ENCODE measurements around the gene GPR27.

GPR27 gene

DNA sequence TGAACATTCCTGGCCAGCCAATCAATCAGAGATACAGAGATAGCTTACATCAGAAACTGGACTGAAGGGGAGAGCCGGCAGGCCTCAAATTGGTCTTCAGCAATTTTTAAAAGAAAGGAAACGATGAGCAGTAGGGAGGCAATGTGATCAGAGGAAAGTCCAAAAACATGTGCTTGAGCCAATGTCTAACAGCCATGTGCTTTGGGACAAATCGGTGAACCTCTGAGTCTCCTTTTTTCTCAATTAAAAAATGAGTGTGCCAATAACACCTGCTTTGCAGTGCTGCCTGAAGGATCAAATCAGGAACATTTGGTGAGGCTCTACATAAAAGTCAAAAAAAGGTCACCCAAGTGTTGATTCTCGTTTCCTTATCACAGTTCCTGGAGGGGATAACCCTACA is 21.0 kb upstream of the GPR27 start:
- no peak for DNase-seq (ENCODE audit: low read depth)
- TF ChIP-seq, protein P1, sequence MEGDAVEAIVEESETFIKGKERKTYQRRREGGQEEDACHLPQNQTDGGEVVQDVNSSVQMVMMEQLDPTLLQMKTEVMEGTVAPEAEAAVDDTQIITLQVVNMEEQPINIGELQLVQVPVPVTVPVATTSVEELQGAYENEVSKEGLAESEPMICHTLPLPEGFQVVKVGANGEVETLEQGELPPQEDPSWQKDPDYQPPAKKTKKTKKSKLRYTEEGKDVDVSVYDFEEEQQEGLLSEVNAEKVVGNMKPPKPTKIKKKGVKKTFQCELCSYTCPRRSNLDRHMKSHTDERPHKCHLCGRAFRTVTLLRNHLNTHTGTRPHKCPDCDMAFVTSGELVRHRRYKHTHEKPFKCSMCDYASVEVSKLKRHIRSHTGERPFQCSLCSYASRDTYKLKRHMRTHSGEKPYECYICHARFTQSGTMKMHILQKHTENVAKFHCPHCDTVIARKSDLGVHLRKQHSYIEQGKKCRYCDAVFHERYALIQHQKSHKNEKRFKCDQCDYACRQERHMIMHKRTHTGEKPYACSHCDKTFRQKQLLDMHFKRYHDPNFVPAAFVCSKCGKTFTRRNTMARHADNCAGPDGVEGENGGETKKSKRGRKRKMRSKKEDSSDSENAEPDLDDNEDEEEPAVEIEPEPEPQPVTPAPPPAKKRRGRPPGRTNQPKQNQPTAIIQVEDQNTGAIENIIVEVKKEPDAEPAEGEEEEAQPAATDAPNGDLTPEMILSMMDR (conservative IDR thresholded peaks at IDR 0.05; ENCODE audit: low read depth, low read length) = no peak
- H3K4me3 ChIP-seq (ENCODE audit: low read depth, low read length) = no peak overlapping the region

DNA sequence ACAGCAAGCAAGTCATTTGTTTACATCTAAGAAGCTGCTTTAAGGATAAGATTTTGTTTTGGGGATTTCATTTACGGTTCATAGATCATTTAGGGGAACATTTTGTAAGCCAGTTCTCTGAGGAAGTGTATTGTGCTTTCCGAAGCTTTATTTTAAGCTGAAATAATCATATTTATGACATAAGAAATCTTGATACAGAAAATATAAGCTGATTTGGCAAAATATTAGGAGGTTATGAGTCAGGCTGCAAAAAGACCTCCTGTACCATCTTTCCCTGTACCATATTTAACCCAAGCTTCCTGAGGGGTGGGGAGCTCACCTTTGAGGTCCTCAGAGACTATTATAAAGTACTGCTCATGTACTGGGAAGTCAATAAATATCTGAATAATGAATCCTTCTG is 20.3 kb upstream of the GPR27 start:
- DNase-seq (ENCODE audit: low read depth) = no peak
- no peak overlapping the region for H3K4me3 ChIP-seq (ENCODE audit: low read depth, low read length)
- TF ChIP-seq, protein P1 (conservative IDR thresholded peaks at IDR 0.05; ENCODE audit: low read depth, low read length) = no peak

DNA sequence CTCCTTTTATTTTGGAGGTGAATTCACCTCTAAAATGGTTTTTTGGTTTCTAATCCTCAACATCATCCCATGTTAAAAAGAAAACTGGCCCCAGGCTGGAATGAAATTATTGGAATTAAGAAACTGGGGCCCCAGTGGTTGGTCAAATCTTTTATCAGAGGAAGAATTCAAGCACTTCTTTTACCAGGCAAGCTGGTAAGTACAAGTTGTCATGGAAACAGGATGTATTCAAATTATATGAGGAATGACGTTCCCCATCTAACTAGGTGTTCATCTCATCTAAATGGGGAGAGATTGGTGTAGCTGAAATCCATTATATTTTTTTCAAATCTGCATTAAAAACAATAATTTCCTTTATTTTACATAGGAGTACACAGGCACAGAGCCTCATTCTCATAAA is 18.8 kb upstream of the GPR27 start:
- DNase-seq (ENCODE audit: low read depth) = no peak
- H3K4me3 ChIP-seq (ENCODE audit: low read depth, low read length) = no peak overlapping the region
- TF ChIP-seq, protein P1 (conservative IDR thresholded peaks at IDR 0.05; ENCODE audit: low read depth, low read length) = no peak

DNA sequence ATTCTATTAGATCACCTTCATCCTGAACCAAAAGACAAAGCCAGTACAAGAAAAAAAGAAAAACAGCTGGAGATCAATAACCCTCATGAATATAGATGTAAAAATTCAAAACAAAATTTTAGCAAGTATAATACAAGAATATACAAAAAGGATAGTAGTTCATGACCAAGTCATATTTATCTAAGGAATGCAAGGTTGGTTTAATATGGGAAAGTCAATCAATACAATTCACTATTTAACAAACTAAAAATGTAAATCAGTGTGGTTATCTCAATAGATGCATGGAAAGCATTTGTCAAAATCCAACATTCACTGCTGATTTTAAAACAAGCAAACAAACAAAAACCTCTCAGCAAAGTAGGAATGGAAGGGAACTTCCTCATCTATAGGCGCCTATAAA is 11.0 kb upstream of the GPR27 start:
- TF ChIP-seq, protein P1 (conservative IDR thresholded peaks at IDR 0.05; ENCODE audit: low read depth, low read length) = no peak
- no peak for DNase-seq (ENCODE audit: low read depth)
- H3K4me3 ChIP-seq (ENCODE audit: low read depth, low read length) = no peak overlapping the region

DNA sequence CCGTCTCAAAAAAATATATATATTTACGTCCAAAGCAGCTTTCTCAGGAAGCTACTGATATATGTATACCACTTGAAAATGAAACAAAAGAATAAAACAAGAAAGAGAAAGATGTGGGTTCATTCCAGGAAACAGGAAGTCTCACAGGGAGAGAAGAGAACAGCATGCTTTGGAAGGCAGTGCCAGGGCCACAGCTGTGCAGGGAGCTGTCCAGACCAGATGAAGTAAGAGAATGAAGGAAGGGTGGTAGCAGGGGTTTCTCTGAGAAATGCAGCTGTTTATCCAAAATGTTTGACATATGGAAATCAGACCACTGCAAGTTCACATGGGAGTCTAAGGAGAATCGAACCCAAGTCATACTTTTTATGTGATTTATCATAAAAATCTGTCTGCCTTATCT is 8.9 kb upstream of the GPR27 start:
- TF ChIP-seq, protein P1 (conservative IDR thresholded peaks at IDR 0.05; ENCODE audit: low read depth, low read length) = no peak
- no peak overlapping the region for H3K4me3 ChIP-seq (ENCODE audit: low read depth, low read length)
- no peak for DNase-seq (ENCODE audit: low read depth)

DNA sequence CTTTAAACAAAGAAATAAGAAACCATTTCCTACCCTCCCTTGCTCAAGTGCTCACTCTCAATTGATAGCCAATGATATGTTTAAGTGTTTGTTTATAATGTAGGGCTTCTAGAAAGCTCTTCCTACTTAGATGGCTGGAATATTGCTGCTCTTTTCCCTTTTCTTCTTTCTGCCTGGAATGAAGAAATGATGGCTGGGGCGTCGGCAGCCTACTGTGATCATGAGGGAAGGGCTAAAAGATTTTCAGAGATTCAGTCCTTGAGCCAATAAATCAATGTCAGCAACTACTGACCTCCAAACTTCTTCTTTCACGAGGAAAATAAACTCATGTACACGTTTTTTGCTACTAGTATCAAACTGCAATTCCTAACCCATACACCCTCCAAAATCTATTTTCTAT is 2.1 kb upstream of the GPR27 start:
- DNase-seq (ENCODE audit: low read depth) = no peak
- TF ChIP-seq, protein P1 (conservative IDR thresholded peaks at IDR 0.05; ENCODE audit: low read depth, low read length) = no peak
- no peak overlapping the region for H3K4me3 ChIP-seq (ENCODE audit: low read depth, low read length)

DNA sequence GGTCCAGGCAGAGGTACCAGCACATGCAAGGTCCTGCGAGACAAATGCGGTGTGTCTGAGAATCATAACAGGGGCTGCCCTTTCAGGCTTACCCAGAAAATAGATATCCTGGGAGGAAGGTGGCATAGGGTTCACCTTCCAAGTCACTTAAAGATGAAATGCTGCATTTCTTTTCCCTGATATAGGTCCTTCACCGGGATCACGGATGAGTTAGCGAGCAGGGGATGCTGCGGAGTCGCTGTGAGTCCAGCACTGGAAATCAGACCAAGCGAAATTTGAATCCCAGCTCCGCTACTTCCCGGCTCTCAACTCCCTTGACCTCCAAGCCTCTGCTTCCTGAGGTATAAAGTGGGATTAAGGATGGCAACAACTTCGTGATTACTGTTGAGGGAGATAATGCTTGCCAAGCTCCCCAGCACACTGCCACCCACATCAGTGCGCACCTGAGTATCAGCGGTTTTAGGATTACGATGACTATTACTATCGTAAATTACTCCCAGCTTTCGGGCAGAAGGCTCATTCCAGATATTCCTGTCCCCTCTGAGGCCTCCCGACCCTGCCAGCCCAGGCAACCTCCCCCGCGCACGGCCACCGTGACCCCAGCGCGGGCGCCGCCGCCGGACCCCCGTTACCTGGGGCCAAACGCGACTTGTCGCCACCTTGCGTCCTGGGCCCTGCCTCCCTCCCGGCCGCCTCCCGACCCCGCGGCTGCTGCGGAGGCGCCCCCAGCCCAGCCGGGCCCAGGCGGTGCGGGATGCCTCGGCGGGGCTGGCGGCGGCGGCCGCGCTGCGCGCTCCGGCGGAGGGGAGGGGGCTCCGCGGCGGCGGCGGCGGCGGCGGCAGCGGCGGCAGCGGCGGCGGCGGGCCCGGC is 589 bp upstream of the GPR27 start:
- H3K4me3 ChIP-seq (ENCODE audit: low read depth, low read length) = no peak overlapping the region
- TF ChIP-seq, protein P1 (conservative IDR thresholded peaks at IDR 0.05; ENCODE audit: low read depth, low read length) = no peak
- no peak for DNase-seq (ENCODE audit: low read depth)

Measured in choroid plexus epithelial cell (primary cell).